Activated gamma-delta T cell (primary cell): ENCODE measurements around the gene FAM221A.
A peak's percentile ranks its signal among the peaks of the same experiment; 100 is the strongest.
"Not testable (repeated sequence)": the region's sequence is repeated elsewhere in the genome, so short reads cannot be mapped to it uniquely, and the experiment has no call there.

Source experiments
- DNase-seq: peaks from one replicate; lab custom pipeline; 2025; lab: John Stamatoyannopoulos, UW
- total RNA-seq, 2 donors: gene quantifications; one replicate each; lab custom pipeline; 2026; lab: John Stamatoyannopoulos, UW

FAM221A gene
- 9.2 to 11.2 reads per million in 2 donors for total RNA-seq

- peak; percentile 81 for DNase-seq
Measured at GRCh38 chr7:23679898-23680413, at the start of gene FAM221A. Gene FAM221A (plus strand): TSS chr7:23680199. CDS start chr7:23680219, 20 bp downstream.

- DNase-seq = no peak
Measured at GRCh38 chr7:23633417-23633816, 46.6 kb upstream of the FAM221A start.

- DNase-seq = no peak
Measured at GRCh38 chr7:23645822-23646221, 34.2 kb upstream of the FAM221A start.

GRCh38 chr7:23653942-23654341 lies 26.1 kb upstream of the FAM221A start:
- DNase-seq = no peak

GRCh38 chr7:23654508-23654907 lies 25.5 kb upstream of the FAM221A start:
- no peak for DNase-seq

GRCh38 chr7:23655433-23655832 lies 24.6 kb upstream of the FAM221A start:
- no peak for DNase-seq

GRCh38 chr7:23658831-23659427 lies 21.1 kb upstream of the FAM221A start:
- DNase-seq = no peak

GRCh38 chr7:23661385-23661784 lies 18.6 kb upstream of the FAM221A start:
- no peak for DNase-seq

- DNase-seq = no peak
Measured at GRCh38 chr7:23662124-23662983, 17.6 kb upstream of the FAM221A start.

GRCh38 chr7:23662984-23663313 lies 17.1 kb upstream of the FAM221A start:
- no peak for DNase-seq

- DNase-seq = no peak
Measured at GRCh38 chr7:23664122-23664521, 15.9 kb upstream of the FAM221A start.

- DNase-seq = no peak
Measured at GRCh38 chr7:23672033-23672432, 8.0 kb upstream of the FAM221A start.

GRCh38 chr7:23680414-23681405 lies 711 bp downstream of the FAM221A start:
- no peak for DNase-seq

- not testable (repeated sequence) for DNase-seq
Measured at GRCh38 chr7:23684041-23684440, 4.0 kb downstream of the FAM221A start.

GRCh38 chr7:23685731-23686130 lies 5.7 kb downstream of the FAM221A start:
- no peak for DNase-seq

GRCh38 chr7:23687011-23687410 lies 7.0 kb downstream of the FAM221A start:
- no peak for DNase-seq

GRCh38 chr7:23689165-23689564 lies 9.2 kb downstream of the FAM221A start:
- no peak for DNase-seq

- no peak for DNase-seq
Measured at GRCh38 chr7:23691320-23691719, 11.3 kb downstream of the FAM221A start.

GRCh38 chr7:23693224-23693623 lies 13.2 kb downstream of the FAM221A start:
- no peak for DNase-seq

GRCh38 chr7:23696916-23697441 lies 17.0 kb downstream of the FAM221A start:
- DNase-seq = no peak

- DNase-seq = no peak
Measured at GRCh38 chr7:23698822-23699221, 18.8 kb downstream of the FAM221A start.

- DNase-seq = no peak
Measured at GRCh38 chr7:23700046-23700445, 20.0 kb downstream of the FAM221A start.
